Parathyroid adenoma (tissue), 2 donors: Measurements from ENCODE around the gene APBA2.

Source experiments
- H2AFZ ChIP-seq: fragments of 300-600 bp; sonication (generic); one replicate; pipeline ENCODE4 v1.7.0; 2017; ENCODE audit warnings: antibody characterized with exemption, mild to moderate bottlenecking
- H3K27ac ChIP-seq: fragments of 300-600 bp; sonication (generic); one replicate; pipeline ENCODE4 v1.7.0; 2017
- H3K27me3 ChIP-seq: fragments of 300-600 bp; sonication (generic); one replicate; pipeline ENCODE4 v1.7.0; 2017; ENCODE audit warnings: low read length; ENCODE audit not compliant: control insufficient read depth, insufficient read depth
- H3K36me3 ChIP-seq: fragments of 300-600 bp; sonication (generic); one replicate; pipeline ENCODE4 v1.7.0; 2017; ENCODE audit warnings: low read length; ENCODE audit not compliant: control insufficient read depth, insufficient read depth
- H3K4me1 ChIP-seq: fragments of 300-600 bp; sonication (generic); one replicate; pipeline ENCODE4 v1.7.0; 2017; ENCODE audit warnings: control low read depth
- H3K4me2 ChIP-seq: fragments of 300-600 bp; sonication (generic); one replicate; pipeline ENCODE4 v1.7.0; 2017; ENCODE audit warnings: low read length
- H3K4me3 ChIP-seq: fragments of 300-600 bp; sonication (generic); one replicate; pipeline ENCODE4 v1.7.0; 2017; ENCODE audit warnings: low read depth, low read length
- H3K79me2 ChIP-seq: fragments of 300-600 bp; sonication (generic); one replicate; pipeline ENCODE4 v1.7.0; 2017; ENCODE audit warnings: control low read depth
- H3K9ac ChIP-seq: fragments of 300-600 bp; sonication (generic); one replicate; pipeline ENCODE4 v1.7.0; 2017; ENCODE audit warnings: mild to moderate bottlenecking
- H3K9me3 ChIP-seq: fragments of 300-600 bp; sonication (generic); one replicate; pipeline ENCODE4 v1.7.0; 2017; ENCODE audit warnings: low read length; ENCODE audit not compliant: control insufficient read depth
- TF ChIP-seq, protein P1 (sequence below): fragments of 300-600 bp; sonication (generic); IDR thresholded peaks from one replicate; pipeline ENCODE4 v1.7.0; 2017; ENCODE audit warnings: antibody characterized with exemption, mild to moderate bottlenecking
- donor health status: primary hyperparathyroidism.

Gene APBA2

GRCh38 chr15:29097971-29098370 is 212.2 kb downstream of the APBA2 start:
- H3K9ac ChIP-seq: no peak overlapping the region
- no peak overlapping the region for H3K4me2 ChIP-seq
- TF ChIP-seq, protein P1, sequence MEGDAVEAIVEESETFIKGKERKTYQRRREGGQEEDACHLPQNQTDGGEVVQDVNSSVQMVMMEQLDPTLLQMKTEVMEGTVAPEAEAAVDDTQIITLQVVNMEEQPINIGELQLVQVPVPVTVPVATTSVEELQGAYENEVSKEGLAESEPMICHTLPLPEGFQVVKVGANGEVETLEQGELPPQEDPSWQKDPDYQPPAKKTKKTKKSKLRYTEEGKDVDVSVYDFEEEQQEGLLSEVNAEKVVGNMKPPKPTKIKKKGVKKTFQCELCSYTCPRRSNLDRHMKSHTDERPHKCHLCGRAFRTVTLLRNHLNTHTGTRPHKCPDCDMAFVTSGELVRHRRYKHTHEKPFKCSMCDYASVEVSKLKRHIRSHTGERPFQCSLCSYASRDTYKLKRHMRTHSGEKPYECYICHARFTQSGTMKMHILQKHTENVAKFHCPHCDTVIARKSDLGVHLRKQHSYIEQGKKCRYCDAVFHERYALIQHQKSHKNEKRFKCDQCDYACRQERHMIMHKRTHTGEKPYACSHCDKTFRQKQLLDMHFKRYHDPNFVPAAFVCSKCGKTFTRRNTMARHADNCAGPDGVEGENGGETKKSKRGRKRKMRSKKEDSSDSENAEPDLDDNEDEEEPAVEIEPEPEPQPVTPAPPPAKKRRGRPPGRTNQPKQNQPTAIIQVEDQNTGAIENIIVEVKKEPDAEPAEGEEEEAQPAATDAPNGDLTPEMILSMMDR: no peak
- no peak overlapping the region for H3K4me3 ChIP-seq
- H3K4me1 ChIP-seq: no peaks in the 10 kb centered on the region
- no peaks in the 10 kb centered on the region for H3K36me3 ChIP-seq
- no peaks in the 10 kb centered on the region for H3K27me3 ChIP-seq
- H3K9me3 ChIP-seq: no peaks in the 10 kb centered on the region
- no peak overlapping the region for H3K27ac ChIP-seq
- H2AFZ ChIP-seq: no peak overlapping the region
- no peaks in the 10 kb centered on the region for H3K79me2 ChIP-seq

DNA sequence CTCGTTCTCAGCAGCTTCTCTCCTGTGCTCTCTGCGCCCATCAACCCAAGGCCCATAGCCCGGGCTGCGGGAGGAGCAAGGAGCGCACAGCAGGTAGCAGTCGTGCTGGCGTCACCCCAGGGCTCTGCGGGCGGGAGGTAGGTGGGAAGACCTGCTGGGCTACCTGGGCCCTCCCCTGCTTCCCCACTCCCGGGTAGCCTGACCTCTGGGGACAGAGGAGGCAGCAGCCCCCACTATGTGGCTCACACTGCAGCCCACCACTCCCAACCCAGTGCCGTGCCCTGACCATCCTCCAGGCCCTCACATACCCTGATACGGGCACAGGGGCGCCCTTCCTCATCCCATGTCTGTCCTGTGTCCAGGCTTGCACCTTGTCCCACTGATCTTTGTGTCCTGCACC is 212.9 kb downstream of the APBA2 start:
- H3K27ac ChIP-seq: no peak overlapping the region
- no peaks in the 10 kb centered on the region for H3K4me1 ChIP-seq
- H2AFZ ChIP-seq: no peak overlapping the region
- no peak overlapping the region for H3K4me3 ChIP-seq
- H3K79me2 ChIP-seq: no peaks in the 10 kb centered on the region
- H3K4me2 ChIP-seq: no peak overlapping the region
- TF ChIP-seq, protein P1: no peak
- no peaks in the 10 kb centered on the region for H3K27me3 ChIP-seq
- no peak overlapping the region for H3K9ac ChIP-seq
- H3K36me3 ChIP-seq: no peaks in the 10 kb centered on the region
- no peaks in the 10 kb centered on the region for H3K9me3 ChIP-seq

DNA sequence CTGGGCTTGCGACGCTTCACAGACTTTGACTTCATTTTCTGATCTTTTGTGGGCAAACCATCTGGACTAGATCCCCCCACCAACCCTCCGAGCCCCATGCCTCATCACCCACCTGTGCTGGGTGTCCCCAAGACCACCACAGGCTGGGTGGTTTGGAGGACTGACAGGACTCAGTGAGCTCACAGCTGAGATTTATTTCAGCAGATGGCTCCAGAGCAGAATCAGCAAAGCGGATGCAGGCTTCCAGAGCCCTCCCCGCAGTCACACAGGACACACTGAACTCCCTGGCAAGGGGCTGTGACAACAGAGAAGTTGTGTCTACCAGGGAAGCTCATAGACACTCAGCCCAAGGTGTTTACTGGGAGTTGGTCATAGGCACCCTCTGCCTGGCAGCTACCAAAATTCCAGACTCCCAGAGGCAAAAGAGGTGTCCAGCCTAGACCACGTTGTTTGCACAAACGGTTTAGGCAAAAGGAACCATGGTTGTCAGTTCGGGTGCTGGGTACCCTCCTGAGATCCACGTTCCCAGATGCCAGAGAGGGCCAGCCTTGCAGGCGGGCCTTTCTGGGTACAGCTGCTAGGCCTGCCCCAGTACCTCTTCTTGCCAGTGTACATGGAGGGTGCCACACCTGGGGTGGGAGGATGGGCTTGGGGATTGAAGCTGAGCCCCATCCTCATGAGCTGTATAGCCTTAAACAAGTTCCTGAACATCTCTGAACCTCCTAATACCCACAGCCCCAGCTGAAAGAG is 213.5 kb downstream of the APBA2 start:
- Histone ChIP-seq H3K79me2 (no peaks in the 10 kb centered on the region), H3K4me1 (no peaks in the 10 kb centered on the region), H3K36me3 (no peaks in the 10 kb centered on the region), H3K9ac (no peak overlapping the region), H3K4me3 (no peak overlapping the region), H3K27ac (no peak overlapping the region), H3K9me3 (no peaks in the 10 kb centered on the region), H3K27me3 (no peaks in the 10 kb centered on the region), H3K4me2 (no peak overlapping the region), H2AFZ (no peak overlapping the region)
- TF ChIP-seq, protein P1: no peak

GRCh38 chr15:29100486-29101000 is 214.8 kb downstream of the APBA2 start:
- no peak overlapping the region for H2AFZ ChIP-seq
- no peaks in the 10 kb centered on the region for H3K27me3 ChIP-seq
- no peak overlapping the region for H3K9ac ChIP-seq
- TF ChIP-seq, protein P1: no peak
- H3K9me3 ChIP-seq: no peaks in the 10 kb centered on the region
- H3K27ac ChIP-seq: no peak overlapping the region
- H3K4me1 ChIP-seq: no peaks in the 10 kb centered on the region
- H3K36me3 ChIP-seq: no peaks in the 10 kb centered on the region
- no peaks in the 10 kb centered on the region for H3K79me2 ChIP-seq
- H3K4me3 ChIP-seq: no peak overlapping the region
- H3K4me2 ChIP-seq: no peak overlapping the region

- no peak overlapping the region for H3K9ac ChIP-seq
Observed at GRCh38 chr15:29101491-29101890, 215.7 kb downstream of the APBA2 start.

More at GRCh38 chr15:29101491-29101890, 215.7 kb downstream of the APBA2 start:
- Histone ChIP-seq H3K79me2 (no peaks in the 10 kb centered on the region), H2AFZ (no peak overlapping the region), H3K27ac (no peak overlapping the region), H3K4me1 (no peaks in the 10 kb centered on the region), H3K4me3 (no peak overlapping the region), H3K36me3 (no peaks in the 10 kb centered on the region), H3K9me3 (no peaks in the 10 kb centered on the region), H3K27me3 (no peaks in the 10 kb centered on the region), H3K4me2 (no peak overlapping the region)
- TF ChIP-seq, protein P1: no peak
